Kidney (tissue), 14 donors: ENCODE data around the gene PTPRS. TPM values are rescaled to one million over a fixed set of nuclear protein-coding genes. Genes with fewer than 3 reads are reported as not detected.

ENCODE experiments used
- DNase-seq, 5 donors: peaks; one replicate each; pipeline ENCODE4 v3.0.0-alpha.2; 2013 to 2020
- FAIRE-seq: peaks from 2 replicates; lab custom pipeline; 2012; peaks lifted over from hg19 to GRCh38; lab: Jason Lieb, UNC
- H3K27ac ChIP-seq, 2 donors: one replicate each; pipeline ENCODE4 v1.7.0; 2013; ENCODE audit warnings: low read depth in 2 of 2, low read length in 2 of 2, inconsistent platforms in 1 of 2
- H3K27me3 ChIP-seq: one replicate; pipeline ENCODE4 v1.7.1; 2013; ENCODE audit warnings: low read length, inconsistent platforms; ENCODE audit not compliant: control insufficient read depth, insufficient read depth
- H3K36me3 ChIP-seq, 3 donors: one replicate each; pipeline versions ENCODE4 v1.7.0 to v1.7.1; 2013; ENCODE audit warnings: low read length in 3 of 3, control low read depth in 1 of 3, inconsistent platforms in 1 of 3; ENCODE audit not compliant: insufficient read depth in 3 of 3, control insufficient read depth in 2 of 3
- H3K4me1 ChIP-seq, 3 donors: one replicate each; pipeline versions ENCODE4 v1.7.0 to v1.7.1; 2013; ENCODE audit warnings: low read length in 3 of 3, inconsistent platforms in 1 of 3, low read depth in 1 of 3; ENCODE audit not compliant: control insufficient read depth in 2 of 3, insufficient read depth in 2 of 3
- H3K4me3 ChIP-seq, 3 donors: one replicate each; pipeline versions ENCODE4 v1.7.0 to v1.8.1; 2013; ENCODE audit warnings: low read length in 3 of 3, control low read depth in 1 of 3, inconsistent platforms in 1 of 3
- H3K9ac ChIP-seq, 3 donors: one replicate each; pipeline versions ENCODE4 v1.7.0 to v1.7.1; 2013; ENCODE audit warnings: low read length in 3 of 3, control low read depth in 1 of 3, inconsistent platforms in 1 of 3
- H3K9me3 ChIP-seq, 3 donors: one replicate each; pipeline versions ENCODE4 v1.7.0 to v1.7.1; 2013; ENCODE audit warnings: low read length in 3 of 3, control low read depth in 1 of 3, inconsistent platforms in 1 of 3; ENCODE audit not compliant: control insufficient read depth in 2 of 3, insufficient read depth in 1 of 3
- intact Hi-C: fragments of 100-400 bp; cut with DNase I; formaldehyde crosslinking; loops from one replicate; pipeline ENCODE4 v1.11.1; 2022
- polyA plus RNA-seq: library from polyadenylated mRNA; stranded (reverse); fragments of 350-450 nt; fragmentation: Illumina TruSeq; extraction: RNeasy Lipid Tissue Mini Kit (QIAGEN cat#74804); gene quantifications from one replicate; pipeline ENCODE4 v1.2.3, GENCODE V29; 2014; ENCODE audit warnings: low read depth, low replicate concordance; ENCODE audit not compliant: insufficient read depth
- total RNA-seq: library from RNA; stranded (reverse); fragmentation: NEBNext Ultra II Directional; extraction: Animal tissue kit (Norgen Biotek cat#: 25700); gene quantifications from one replicate; pipeline ENCODE4 v1.2.1, GENCODE V29; 2021
- TF ChIP-seq, protein P1 (sequence below): IDR thresholded peaks from 3 replicates; pipeline ENCODE4 v1.5.1; 2012; ENCODE audit warnings: mild to moderate bottlenecking, moderate library complexity, borderline replicate concordance; ENCODE audit not compliant: insufficient read depth; ENCODE audit errors: extremely low read depth
- donor health status: control.
- donor health status: control.
- donor health status: control.
- donor health status: control.
- donor health status: control.
- donor health status: DM: yes; HTN: yes; CAD: no.
- donor health status: Normal renal cell carcinoma (clear cell type).

Gene PTPRS
- total and polyA plus RNA-seq, 2 donors from 2014 or later, result 7.2 to 103 TPM

- Histone ChIP-seq H3K9ac (no peak overlapping the region), H3K36me3 (no peaks in the 10 kb centered on the region), H3K4me1 (no peaks in the 10 kb centered on the region), H3K4me3 (no peak overlapping the region), H3K9me3 (no peaks in the 10 kb centered on the region), H3K27me3 (no peaks in the 10 kb centered on the region), H3K27ac (no peak overlapping the region)
- intact Hi-C loops, result no loop called here
- DNase-seq (peak in 1 of 5 donors; percentile 21), FAIRE-seq (no peak)
- TF ChIP-seq, protein P1, sequence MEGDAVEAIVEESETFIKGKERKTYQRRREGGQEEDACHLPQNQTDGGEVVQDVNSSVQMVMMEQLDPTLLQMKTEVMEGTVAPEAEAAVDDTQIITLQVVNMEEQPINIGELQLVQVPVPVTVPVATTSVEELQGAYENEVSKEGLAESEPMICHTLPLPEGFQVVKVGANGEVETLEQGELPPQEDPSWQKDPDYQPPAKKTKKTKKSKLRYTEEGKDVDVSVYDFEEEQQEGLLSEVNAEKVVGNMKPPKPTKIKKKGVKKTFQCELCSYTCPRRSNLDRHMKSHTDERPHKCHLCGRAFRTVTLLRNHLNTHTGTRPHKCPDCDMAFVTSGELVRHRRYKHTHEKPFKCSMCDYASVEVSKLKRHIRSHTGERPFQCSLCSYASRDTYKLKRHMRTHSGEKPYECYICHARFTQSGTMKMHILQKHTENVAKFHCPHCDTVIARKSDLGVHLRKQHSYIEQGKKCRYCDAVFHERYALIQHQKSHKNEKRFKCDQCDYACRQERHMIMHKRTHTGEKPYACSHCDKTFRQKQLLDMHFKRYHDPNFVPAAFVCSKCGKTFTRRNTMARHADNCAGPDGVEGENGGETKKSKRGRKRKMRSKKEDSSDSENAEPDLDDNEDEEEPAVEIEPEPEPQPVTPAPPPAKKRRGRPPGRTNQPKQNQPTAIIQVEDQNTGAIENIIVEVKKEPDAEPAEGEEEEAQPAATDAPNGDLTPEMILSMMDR, result no peak
These were observed 20.8 kb upstream of the PTPRS start for GRCh38 chr19:5361407-5361806.

DNA sequence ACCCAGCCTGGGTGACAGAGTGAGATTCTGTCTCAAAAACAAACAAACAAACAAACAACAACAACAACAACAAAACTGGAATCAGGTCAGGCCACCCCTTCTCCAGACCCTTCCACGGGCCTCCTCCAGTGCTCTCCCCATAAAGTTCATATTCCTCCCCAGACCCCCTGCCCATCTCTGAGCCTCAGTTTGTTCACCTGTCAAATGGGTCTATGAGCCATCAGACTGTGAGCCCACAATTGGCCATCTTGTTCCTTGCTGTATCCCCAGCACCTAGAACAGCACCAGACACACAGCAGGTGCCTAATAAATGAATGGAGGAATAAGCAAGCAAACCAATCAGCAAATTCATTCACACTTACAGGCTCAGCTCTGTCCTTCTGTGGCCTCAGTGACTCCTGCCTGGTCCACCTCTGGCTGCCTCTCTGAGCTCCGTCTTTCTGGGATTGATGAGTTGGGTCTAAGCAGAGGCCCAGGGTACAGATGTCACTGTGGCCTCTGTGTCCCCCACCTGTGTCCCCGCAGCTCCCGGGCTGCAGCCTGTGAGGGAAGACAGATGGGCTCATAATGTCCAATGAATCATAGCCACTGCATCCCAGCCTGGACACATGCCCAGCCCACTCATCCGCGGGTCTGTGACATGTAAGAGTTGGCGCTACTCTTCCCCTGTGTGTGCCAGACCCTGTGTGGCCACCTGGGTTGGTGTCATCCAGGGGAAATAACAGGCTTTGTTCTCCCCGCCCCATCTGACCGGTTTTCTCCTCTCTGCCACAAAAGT, 19.6 kb upstream of the PTPRS start:
- H3K36me3 ChIP-seq, result no peaks in the 10 kb centered on the region
- no peak overlapping the region for H3K9ac ChIP-seq
- H3K27ac ChIP-seq, result no peak overlapping the region
- H3K4me3 ChIP-seq, result no peak overlapping the region
- H3K9me3 ChIP-seq, result no peaks in the 10 kb centered on the region
- TF ChIP-seq, protein P1, result no peak
- no peak for FAIRE-seq
- intact Hi-C loops, result no loop called here
- H3K4me1 ChIP-seq, result no peaks in the 10 kb centered on the region
- no peaks in the 10 kb centered on the region for H3K27me3 ChIP-seq
- peak in 1 of 5 donors; percentile 22 for DNase-seq

- FAIRE-seq (no peak), DNase-seq (no peak)
- no peak overlapping the region for H3K9ac ChIP-seq
- no peak overlapping the region for H3K27ac ChIP-seq
- TF ChIP-seq, protein P1, result no peak
- H3K27me3 ChIP-seq, result no peaks in the 10 kb centered on the region
- no peaks in the 10 kb centered on the region for H3K36me3 ChIP-seq
- no peaks in the 10 kb centered on the region for H3K4me1 ChIP-seq
- H3K4me3 ChIP-seq, result no peak overlapping the region
- no peaks in the 10 kb centered on the region for H3K9me3 ChIP-seq
- intact Hi-C loops, result no loop called here
These were observed 17.7 kb upstream of the PTPRS start for GRCh38 chr19:5358173-5358800.
